22Rv1 (cell line): ENCODE results near the gene MTMR10.

Experiments used
- ZFX ChIP-seq: fragments of 450-650 bp; IDR thresholded peaks from 2 replicates; pipeline ENCODE4 v1.6.1; 2017; ENCODE audit warnings: antibody characterized with exemption, borderline replicate concordance
- TF ChIP-seq, protein P1 (sequence below): fragments of 450-650 bp; IDR thresholded peaks from 2 replicates; pipeline ENCODE4 v1.5.1; 2017; ENCODE audit warnings: mild to moderate bottlenecking

DNA sequence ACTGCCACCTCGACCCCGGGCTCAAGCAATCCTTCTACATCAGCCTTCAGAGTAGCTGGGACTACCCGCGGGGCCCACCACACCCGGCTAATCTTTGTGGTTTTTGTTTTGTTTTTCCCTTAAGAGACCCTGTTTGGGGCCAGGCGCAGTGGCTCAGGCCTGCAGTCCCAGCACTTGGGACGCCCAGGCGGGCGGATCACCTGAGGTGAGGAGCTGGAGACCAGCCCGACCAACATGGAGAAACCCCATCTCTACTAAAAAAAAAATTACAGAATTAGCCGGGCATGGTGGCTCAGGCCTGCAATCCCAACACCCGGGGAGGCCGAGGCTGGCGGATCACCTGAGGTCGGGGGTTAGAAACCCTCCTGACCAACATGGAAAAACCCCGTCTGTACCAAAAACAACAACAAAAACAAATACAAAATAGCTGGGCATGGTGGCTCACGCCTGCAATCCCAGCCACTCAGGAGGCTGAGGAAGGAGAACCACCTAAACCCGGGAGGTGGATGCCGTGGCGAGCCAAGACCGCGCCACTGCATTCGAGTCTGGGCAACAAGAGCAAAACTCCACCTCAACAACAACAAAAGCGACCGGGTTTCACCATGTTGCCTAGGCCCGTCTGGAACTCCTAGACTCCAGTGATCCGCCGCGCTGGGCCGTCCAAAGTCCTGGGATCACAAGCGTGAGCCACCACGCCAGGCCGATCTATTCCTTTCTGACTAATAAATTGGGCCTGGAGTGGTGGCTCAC, 95.8 kb downstream of the MTMR10 start:
- TF ChIP-seq, protein P1, sequence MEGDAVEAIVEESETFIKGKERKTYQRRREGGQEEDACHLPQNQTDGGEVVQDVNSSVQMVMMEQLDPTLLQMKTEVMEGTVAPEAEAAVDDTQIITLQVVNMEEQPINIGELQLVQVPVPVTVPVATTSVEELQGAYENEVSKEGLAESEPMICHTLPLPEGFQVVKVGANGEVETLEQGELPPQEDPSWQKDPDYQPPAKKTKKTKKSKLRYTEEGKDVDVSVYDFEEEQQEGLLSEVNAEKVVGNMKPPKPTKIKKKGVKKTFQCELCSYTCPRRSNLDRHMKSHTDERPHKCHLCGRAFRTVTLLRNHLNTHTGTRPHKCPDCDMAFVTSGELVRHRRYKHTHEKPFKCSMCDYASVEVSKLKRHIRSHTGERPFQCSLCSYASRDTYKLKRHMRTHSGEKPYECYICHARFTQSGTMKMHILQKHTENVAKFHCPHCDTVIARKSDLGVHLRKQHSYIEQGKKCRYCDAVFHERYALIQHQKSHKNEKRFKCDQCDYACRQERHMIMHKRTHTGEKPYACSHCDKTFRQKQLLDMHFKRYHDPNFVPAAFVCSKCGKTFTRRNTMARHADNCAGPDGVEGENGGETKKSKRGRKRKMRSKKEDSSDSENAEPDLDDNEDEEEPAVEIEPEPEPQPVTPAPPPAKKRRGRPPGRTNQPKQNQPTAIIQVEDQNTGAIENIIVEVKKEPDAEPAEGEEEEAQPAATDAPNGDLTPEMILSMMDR = no peak
- TF ChIP-seq ZFX = no peak
